Tibial artery (tissue), 4 donors: ENCODE results near the gene PSMD4.
A peak's percentile ranks its signal among the peaks of the same experiment; 100 is the strongest.
"Not testable (repeated sequence)": the region's sequence is repeated elsewhere in the genome, so short reads cannot be mapped to it uniquely, and the experiment has no call there.

ENCODE experiments used
- DNase-seq, 2 donors: peaks; one replicate each; pipeline ENCODE4 v3.0.0-alpha.2; 2019
- H3K27ac ChIP-seq, 2 donors: fragments of 200-600 bp; sonication (generic) in 1 of 2; 1 replicate in 1 of 2; 2 replicates in 1 of 2; pipeline ENCODE4 v1.5.1; 2018 to 2019; ENCODE audit warnings: mild to moderate bottlenecking in 1 of 2
- H3K27me3 ChIP-seq, 2 donors: fragments of 200-600 bp; sonication (generic) in 1 of 2; one replicate each; pipeline versions ENCODE4 v1.5.1 to v1.6.0; 2016 to 2019
- H3K36me3 ChIP-seq, 3 donors: fragments of 200-600 bp; sonication (generic) in 2 of 3; one replicate each; pipeline ENCODE4 v1.5.1; 2016 to 2019; ENCODE audit warnings: mild to moderate bottlenecking in 2 of 3
- H3K4me1 ChIP-seq, 4 donors: fragments of 200-600 bp; sonication (generic) in 2 of 4; 1 replicate in 3 of 4; 2 replicates in 1 of 4; pipeline ENCODE4 v1.5.1; 2016 to 2019
- H3K4me3 ChIP-seq, 2 donors: fragments of 200-600 bp; sonication (generic) in 1 of 2; 1 replicate in 1 of 2; 2 replicates in 1 of 2; pipeline ENCODE4 v1.5.1; 2018 to 2019; ENCODE audit warnings: mild to moderate bottlenecking in 2 of 2
- H3K9me3 ChIP-seq, 3 donors: fragments of 200-600 bp; sonication (generic) in 1 of 3; one replicate each; pipeline ENCODE4 v1.5.1; 2016 to 2019
- CTCF ChIP-seq, 2 experiments: fragments of 200-600 bp in 1 of 2; fragments of 450-650 bp in 1 of 2; IDR thresholded peaks; one replicate each; pipeline ENCODE4 v1.5.1; 2017 to 2019; ENCODE audit warnings: antibody characterized with exemption in 2 of 2, mild to moderate bottlenecking in 1 of 2, moderate library complexity in 1 of 2
- intact Hi-C: fragments of 100-400 bp; cut with DNase I; formaldehyde crosslinking; loops from one replicate; pipeline ENCODE4 v1.15.0; 2023; ENCODE audit warnings: low total_unique reads

Gene PSMD4

GRCh38 chr1:151254217-151255213 is at the start of gene PSMD4:
TSS of gene PSMD4 (plus strand) at chr1:151254734. CDS start at chr1:151254783, 49 bp downstream.
- H3K9me3 ChIP-seq, result no peaks in the 10 kb centered on the region
- peaks cover 0 to 7% (median 4%) of the 10 kb centered on the region in 3 donors for H3K36me3 ChIP-seq
- intact Hi-C loops, result loop anchor here (5.0 kb wide), 1 partner anchor 62 kb away; the partner anchor contains the start of gene VPS72
- no peaks in the 10 kb centered on the region for H3K27me3 ChIP-seq
- H3K27ac ChIP-seq, result peak within 1 kb of the TSS; percentile 89 to 94
- peak in 1 of 2 experiments; percentile 5 for TF ChIP-seq CTCF (IDR thresholded peaks at IDR 0.05)
- H3K4me3 ChIP-seq, result peak within 1 kb of the TSS; percentile 82 to 99
- peak; percentile 95 to 97 for DNase-seq
- peaks cover 0 to 22% (median 15%) of the 10 kb centered on the region in 4 donors for H3K4me1 ChIP-seq

DNA sequence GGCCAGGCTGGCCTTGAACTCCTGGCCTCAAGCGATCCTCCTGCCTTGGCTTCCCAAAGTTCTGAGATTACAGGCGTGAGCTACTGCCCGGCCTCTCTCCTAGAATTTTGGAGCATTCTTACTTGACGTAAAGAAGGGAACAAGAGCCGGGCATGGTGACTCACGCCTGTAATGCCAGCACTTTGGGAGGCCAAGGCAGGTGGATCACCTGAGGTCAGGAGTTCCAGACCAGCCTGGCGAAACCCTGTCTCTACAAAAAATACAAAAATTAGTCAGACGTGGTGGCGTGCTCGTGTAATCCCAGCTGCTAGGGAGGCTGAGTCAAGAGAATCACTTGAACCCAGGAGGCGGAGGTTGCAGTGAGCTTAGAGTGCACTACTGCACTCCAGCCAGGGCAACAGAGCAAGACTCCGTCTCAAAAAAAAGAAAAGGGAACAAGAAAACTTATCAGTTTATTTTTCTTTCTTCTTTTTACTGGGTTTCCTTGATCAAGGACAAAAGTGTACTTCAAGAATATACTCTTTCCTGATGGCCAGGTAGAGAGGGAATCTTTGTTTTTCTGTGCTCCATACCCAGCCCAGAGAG is 49.1 kb upstream of the PSMD4 start:
- H3K9me3 ChIP-seq, intact Hi-C loops, H3K27ac ChIP-seq, H3K4me3 ChIP-seq, H3K27me3 ChIP-seq: not testable (repeated sequence)
- H3K4me1 ChIP-seq, result peaks cover 0 to 63% (median 26%) of the 10 kb centered on the region in 4 donors
- DNase-seq, result peak in 1 of 2 donors; percentile 24
- H3K36me3 ChIP-seq, result peaks cover 15 to 60% (median 40%) of the 10 kb centered on the region in 3 donors

DNA sequence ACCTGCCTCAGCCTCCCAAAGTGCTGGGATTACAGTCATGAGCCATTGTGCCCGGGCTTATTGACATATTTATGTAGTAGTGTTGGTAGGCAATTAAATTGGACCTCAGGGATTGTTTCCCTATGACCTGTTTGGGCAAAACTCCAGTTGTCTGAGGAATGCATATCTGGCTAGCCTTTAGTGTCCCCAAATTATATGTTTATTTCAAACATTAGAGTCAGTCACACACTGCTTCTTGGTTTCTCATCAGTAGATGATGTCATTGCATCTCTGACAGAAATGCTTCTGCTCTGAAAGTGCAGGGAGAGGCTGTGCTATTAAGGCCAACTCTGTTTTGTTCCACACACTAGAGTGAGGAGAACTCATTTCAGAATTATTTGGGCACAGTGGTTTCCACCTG is 43.7 kb upstream of the PSMD4 start:
- DNase-seq, result peak in 1 of 2 donors; percentile 1
- Histone ChIP-seq H3K9me3 (no peaks in the 10 kb centered on the region), H3K27ac (peak overlapping the region in 1 of 2 donors; percentile 35), H3K4me1 (peaks cover 0 to 52% (median 4%) of the 10 kb centered on the region in 4 donors), H3K27me3 (no peaks in the 10 kb centered on the region), H3K4me3 (no peak overlapping the region), H3K36me3 (peaks cover 15 to 63% (median 32%) of the 10 kb centered on the region in 3 donors)
- intact Hi-C loops, result no loop called here
- no peak for TF ChIP-seq CTCF (IDR thresholded peaks at IDR 0.05)

GRCh38 chr1:151211972-151212705 is 42.4 kb upstream of the PSMD4 start:
- Histone ChIP-seq H3K27ac (no peak overlapping the region), H3K4me3 (no peak overlapping the region), H3K9me3 (no peaks in the 10 kb centered on the region), H3K36me3 (peaks cover 8 to 55% (median 25%) of the 10 kb centered on the region in 3 donors), H3K27me3 (no peaks in the 10 kb centered on the region), H3K4me1 (peaks cover 0 to 44% (median 5%) of the 10 kb centered on the region in 4 donors)
- no peak for TF ChIP-seq CTCF (IDR thresholded peaks at IDR 0.05)
- intact Hi-C loops, result no loop called here
- DNase-seq, result no peak

- peaks cover 0 to 46% (median 13%) of the 10 kb centered on the region in 3 donors for H3K36me3 ChIP-seq
- intact Hi-C loops, result no loop called here
- H3K4me1 ChIP-seq, result peaks cover 0 to 37% (median 6%) of the 10 kb centered on the region in 4 donors
- H3K27ac ChIP-seq, result peak overlapping the region in 1 of 2 donors; percentile 7
- no peaks in the 10 kb centered on the region for H3K9me3 ChIP-seq
- no peaks in the 10 kb centered on the region for H3K27me3 ChIP-seq
- no peak overlapping the region for H3K4me3 ChIP-seq
- DNase-seq, result no peak
- no peak for TF ChIP-seq CTCF (IDR thresholded peaks at IDR 0.05)
Measured at GRCh38 chr1:151213560-151213959, 41.0 kb upstream of the PSMD4 start.
